IgD-negative memory B cell (primary cell): ENCODE results near the gene NMD3. TPM values are rescaled to one million over a fixed set of nuclear protein-coding genes. Genes with fewer than 3 reads are reported as not detected.
A peak's percentile ranks its signal among the peaks of the same experiment; 100 is the strongest.
"Not testable (repeated sequence)": the region's sequence is repeated elsewhere in the genome, so short reads cannot be mapped to it uniquely, and the experiment has no call there.

Experiments used
- H3K27ac Mint-ChIP-seq, 3 donors: one replicate each; pipeline ENCODE4 v1.8.0; 2020 to 2022; ENCODE audit warnings: mild to moderate bottlenecking in 3 of 3, mixed read lengths in 3 of 3, moderate library complexity in 1 of 3
- H3K27me3 Mint-ChIP-seq: one replicate; pipeline ENCODE4 v1.8.0; 2021; ENCODE audit warnings: mixed read lengths
- H3K36me3 Mint-ChIP-seq: one replicate; pipeline ENCODE4 v1.8.0; 2020; ENCODE audit warnings: mild to moderate bottlenecking, mixed read lengths
- H3K4me1 Mint-ChIP-seq, 3 donors: one replicate each; pipeline ENCODE4 v1.8.0; 2020 to 2022; ENCODE audit warnings: mixed read lengths in 3 of 3, mild to moderate bottlenecking in 1 of 3
- H3K4me3 Mint-ChIP-seq, 4 donors: one replicate each; pipeline ENCODE4 v1.8.0; 2020 to 2022; ENCODE audit warnings: mild to moderate bottlenecking in 4 of 4, mixed read lengths in 4 of 4, moderate library complexity in 3 of 4
- H3K9me3 Mint-ChIP-seq, 3 donors: one replicate each; pipeline ENCODE4 v1.8.0; 2020 to 2021; ENCODE audit warnings: mixed read lengths in 3 of 3, mild to moderate bottlenecking in 1 of 3
- polyA plus RNA-seq: library from polyadenylated mRNA; unstranded; fragments of 300-500 nt; fragmentation: Illumina TruSeq; gene quantifications from one replicate; pipeline ENCODE4 v1.2.3, GENCODE V29; 2021

NMD3 gene
- polyA plus RNA-seq, 1 donor from 2014 or later, result 33.9 TPM

DNA sequence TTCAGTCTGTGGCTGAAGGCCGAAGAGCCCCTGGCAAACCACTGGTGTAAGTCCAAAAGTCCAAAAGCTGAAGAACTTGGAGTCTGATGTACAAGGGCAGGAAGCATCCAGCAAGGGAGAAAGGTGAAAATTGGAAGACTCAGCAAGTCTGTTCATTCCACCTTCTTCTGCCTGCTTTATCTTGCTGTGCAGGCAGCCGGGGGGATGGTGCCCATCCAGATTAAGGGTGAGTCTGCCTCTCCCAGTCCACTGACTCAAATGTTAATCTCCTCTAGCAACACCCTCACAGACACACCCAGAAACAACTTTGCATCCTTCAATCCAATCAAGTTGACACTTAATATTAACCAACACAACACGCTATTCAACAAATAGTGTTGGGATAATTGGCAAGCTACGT lies 61.3 kb downstream of the NMD3 start:
- H3K4me3 Mint-ChIP-seq, result peak overlapping the region in 1 of 4 donors; percentile 29
- not testable (repeated sequence) for H3K4me1 Mint-ChIP-seq, H3K36me3 Mint-ChIP-seq, H3K27me3 Mint-ChIP-seq, H3K27ac Mint-ChIP-seq
- H3K9me3 Mint-ChIP-seq, result peaks cover 12 to 26% (median 16%) of the 10 kb centered on the region in 3 donors

- Mint-ChIP-seq H3K4me1 (no peaks in the 10 kb centered on the region), H3K36me3 (no peaks in the 10 kb centered on the region), H3K27me3 (no peaks in the 10 kb centered on the region), H3K4me3 (peak overlapping the region in 1 of 4 donors; percentile 28), H3K9me3 (peaks cover 5 to 13% (median 7%) of the 10 kb centered on the region in 3 donors), H3K27ac (no peak overlapping the region)
These were observed 63.9 kb downstream of the NMD3 start for GRCh38 chr3:161284989-161285388.

DNA sequence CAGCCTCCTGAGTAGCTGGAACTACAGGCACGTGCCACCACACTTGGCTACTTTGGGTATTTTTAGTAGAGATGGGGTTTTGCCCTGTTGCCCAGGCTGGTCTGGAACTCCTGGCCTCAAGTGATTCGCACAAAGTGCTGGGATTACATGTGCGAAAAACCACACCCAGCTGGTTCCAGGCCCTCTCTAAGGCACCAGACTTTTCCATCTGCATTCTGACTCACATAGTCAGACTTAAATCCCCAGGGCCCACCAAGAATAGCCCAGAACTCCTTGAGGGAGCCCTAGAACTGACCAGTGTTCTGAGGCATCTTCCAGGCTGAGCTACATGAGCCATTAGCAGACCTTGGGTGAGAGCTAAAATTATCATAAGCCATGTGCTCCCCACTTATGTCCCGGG lies 68.1 kb downstream of the NMD3 start:
- H3K27me3 Mint-ChIP-seq, result peaks cover 2% of the 10 kb centered on the region
- no peak overlapping the region for H3K4me3 Mint-ChIP-seq

GRCh38 chr3:161291191-161291901 lies 70.2 kb downstream of the NMD3 start:
- Mint-ChIP-seq H3K27ac (no peak overlapping the region), H3K4me1 (no peaks in the 10 kb centered on the region), H3K27me3 (peaks cover 2% of the 10 kb centered on the region), H3K9me3 (peaks cover 0 to under 1% (median 0%) of the 10 kb centered on the region in 3 donors), H3K4me3 (no peak overlapping the region), H3K36me3 (no peaks in the 10 kb centered on the region)

More for the DNA sequence above, 68.1 kb downstream of the NMD3 start:
- no peaks in the 10 kb centered on the region for H3K4me1 Mint-ChIP-seq
- H3K27ac Mint-ChIP-seq, result no peak overlapping the region
- no peaks in the 10 kb centered on the region for H3K36me3 Mint-ChIP-seq
- peaks cover 0 to 2% (median 2%) of the 10 kb centered on the region in 3 donors for H3K9me3 Mint-ChIP-seq

- H3K27ac Mint-ChIP-seq, result no peak overlapping the region
- H3K27me3 Mint-ChIP-seq, result peaks cover 2% of the 10 kb centered on the region
- no peak overlapping the region for H3K4me3 Mint-ChIP-seq
- peaks cover 6 to 17% (median 7%) of the 10 kb centered on the region in 3 donors for H3K9me3 Mint-ChIP-seq
- H3K36me3 Mint-ChIP-seq, result peaks cover 2% of the 10 kb centered on the region
- H3K4me1 Mint-ChIP-seq, result no peaks in the 10 kb centered on the region
These were observed 72.3 kb downstream of the NMD3 start for GRCh38 chr3:161293381-161293780.

DNA sequence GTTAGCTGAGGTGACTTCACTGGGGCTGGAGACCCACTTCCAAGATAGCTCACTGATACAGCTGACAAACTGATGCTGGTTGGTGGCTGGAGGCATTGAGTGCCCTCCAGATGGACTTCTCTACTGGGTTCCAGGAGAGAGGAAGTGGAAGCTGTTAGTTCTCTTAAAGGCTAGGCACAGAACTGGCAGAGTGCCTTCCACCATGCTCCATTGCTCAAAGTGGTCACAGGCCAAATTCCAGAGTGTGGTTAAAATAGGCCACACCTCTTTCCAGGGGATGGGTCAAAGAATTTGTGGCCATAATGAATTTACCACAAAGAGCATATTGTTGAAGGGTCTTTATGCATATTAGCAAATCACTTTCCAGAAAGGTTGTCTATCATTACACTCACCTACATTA lies 74.2 kb downstream of the NMD3 start:
- peaks cover 2% of the 10 kb centered on the region for H3K27me3 Mint-ChIP-seq
- no peaks in the 10 kb centered on the region for H3K4me1 Mint-ChIP-seq
- H3K27ac Mint-ChIP-seq, result no peak overlapping the region
- H3K4me3 Mint-ChIP-seq, result no peak overlapping the region
- peaks cover 6% of the 10 kb centered on the region for H3K36me3 Mint-ChIP-seq
- peaks cover 11 to 27% (median 14%) of the 10 kb centered on the region in 3 donors for H3K9me3 Mint-ChIP-seq

DNA sequence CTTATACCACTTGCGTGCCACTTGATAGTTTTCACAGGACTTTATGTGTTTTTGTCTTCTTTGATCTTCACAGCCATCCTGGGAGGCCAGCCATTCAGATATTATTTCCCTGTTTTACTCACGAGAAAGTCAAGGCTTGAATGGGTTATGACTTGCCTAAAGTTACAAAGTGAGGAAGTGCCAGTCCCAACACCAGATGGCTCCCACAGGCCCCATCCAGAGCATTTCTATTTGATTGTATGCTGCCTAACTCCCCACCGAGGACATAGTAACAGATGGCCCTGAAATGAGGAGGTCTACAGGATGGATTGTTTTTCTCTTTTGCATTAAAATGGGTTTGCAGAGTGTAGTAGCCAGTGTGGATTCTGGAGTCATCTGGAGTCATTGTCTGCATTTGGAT lies 75.7 kb downstream of the NMD3 start:
- Mint-ChIP-seq H3K9me3 (peaks cover 11 to 27% (median 16%) of the 10 kb centered on the region in 3 donors), H3K27ac (no peak overlapping the region), H3K4me3 (no peak overlapping the region), H3K27me3 (peaks cover 2% of the 10 kb centered on the region), H3K4me1 (no peaks in the 10 kb centered on the region), H3K36me3 (peaks cover 6% of the 10 kb centered on the region)

Other genes starting within 250 kb of the NMD3 start
- 1.1 TPM for gene B3GALNT1, start 116.0 kb upstream of the NMD3 start, polyA plus RNA-seq
- gene SPTSSB, start 150.2 kb downstream of the NMD3 start, polyA plus RNA-seq, result not detected